ENCODE measurements around the gene LRMDA.

The LRMDA gene

GRCh38 chr10:76302481-76302880, 871.1 kb downstream of the LRMDA start:
- Histone ChIP-seq H3K27me3 (ENCODE audit: low read length) (no peaks in the 10 kb centered on the region), H3K36me3 (ENCODE audit: low read length) (no peaks in the 10 kb centered on the region), H3K9ac (ENCODE audit: low read length) (no peak overlapping the region), H3K4me2 (ENCODE audit: low read depth, low read length, poor library complexity, severe bottlenecking) (no peak overlapping the region), H3K79me2 (ENCODE audit: insufficient read depth, low read length) (no peaks in the 10 kb centered on the region), H3K9me2 (replicated peaks; ENCODE audit: insufficient read depth, low read length) (no peaks in the 10 kb centered on the region), H4K20me1 (ENCODE audit: low read depth, low read length) (no peaks in the 10 kb centered on the region), H3K27ac (ENCODE audit: low read depth, low read length) (no peak overlapping the region), H2AFZ (ENCODE audit: low read depth, low read length, severe bottlenecking) (no peak overlapping the region), H3K4me3 (ENCODE audit: insufficient read depth, low read length, poor library complexity, severe bottlenecking) (no peak overlapping the region), H3K9me3 (ENCODE audit: insufficient read depth, low read length) (no peaks in the 10 kb centered on the region), H3F3A (ENCODE audit: insufficient read depth) (no peaks in the 10 kb centered on the region)
- no peak for TF ChIP-seq EZH2phosphoT487 (conservative IDR thresholded peaks at IDR 0.05; ENCODE audit: low read length)
- TF ChIP-seq, protein P1, sequence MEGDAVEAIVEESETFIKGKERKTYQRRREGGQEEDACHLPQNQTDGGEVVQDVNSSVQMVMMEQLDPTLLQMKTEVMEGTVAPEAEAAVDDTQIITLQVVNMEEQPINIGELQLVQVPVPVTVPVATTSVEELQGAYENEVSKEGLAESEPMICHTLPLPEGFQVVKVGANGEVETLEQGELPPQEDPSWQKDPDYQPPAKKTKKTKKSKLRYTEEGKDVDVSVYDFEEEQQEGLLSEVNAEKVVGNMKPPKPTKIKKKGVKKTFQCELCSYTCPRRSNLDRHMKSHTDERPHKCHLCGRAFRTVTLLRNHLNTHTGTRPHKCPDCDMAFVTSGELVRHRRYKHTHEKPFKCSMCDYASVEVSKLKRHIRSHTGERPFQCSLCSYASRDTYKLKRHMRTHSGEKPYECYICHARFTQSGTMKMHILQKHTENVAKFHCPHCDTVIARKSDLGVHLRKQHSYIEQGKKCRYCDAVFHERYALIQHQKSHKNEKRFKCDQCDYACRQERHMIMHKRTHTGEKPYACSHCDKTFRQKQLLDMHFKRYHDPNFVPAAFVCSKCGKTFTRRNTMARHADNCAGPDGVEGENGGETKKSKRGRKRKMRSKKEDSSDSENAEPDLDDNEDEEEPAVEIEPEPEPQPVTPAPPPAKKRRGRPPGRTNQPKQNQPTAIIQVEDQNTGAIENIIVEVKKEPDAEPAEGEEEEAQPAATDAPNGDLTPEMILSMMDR (IDR thresholded peaks at IDR 0.05; ENCODE audit: insufficient read depth, low read length, poor library complexity, severe bottlenecking), result no peak

- no peaks in the 10 kb centered on the region for H3K9me2 ChIP-seq (replicated peaks; ENCODE audit: insufficient read depth, low read length)
- H3K27me3 ChIP-seq (ENCODE audit: low read length), result no peaks in the 10 kb centered on the region
- H3K27ac ChIP-seq (ENCODE audit: low read depth, low read length), result no peak overlapping the region
- H3K4me2 ChIP-seq (ENCODE audit: low read depth, low read length, poor library complexity, severe bottlenecking), result no peak overlapping the region
- TF ChIP-seq, protein P1 (IDR thresholded peaks at IDR 0.05; ENCODE audit: insufficient read depth, low read length, poor library complexity, severe bottlenecking), result no peak
- no peak for TF ChIP-seq EZH2phosphoT487 (conservative IDR thresholded peaks at IDR 0.05; ENCODE audit: low read length)
- no peaks in the 10 kb centered on the region for H3K9me3 ChIP-seq (ENCODE audit: insufficient read depth, low read length)
- no peaks in the 10 kb centered on the region for H4K20me1 ChIP-seq (ENCODE audit: low read depth, low read length)
- H3K36me3 ChIP-seq (ENCODE audit: low read length), result no peaks in the 10 kb centered on the region
- H3F3A ChIP-seq (ENCODE audit: insufficient read depth), result no peaks in the 10 kb centered on the region
- H3K79me2 ChIP-seq (ENCODE audit: insufficient read depth, low read length), result no peaks in the 10 kb centered on the region
- H2AFZ ChIP-seq (ENCODE audit: low read depth, low read length, severe bottlenecking), result no peak overlapping the region
- no peak overlapping the region for H3K9ac ChIP-seq (ENCODE audit: low read length)
- H3K4me3 ChIP-seq (ENCODE audit: insufficient read depth, low read length, poor library complexity, severe bottlenecking), result no peak overlapping the region
Measured at GRCh38 chr10:76302961-76303630, 871.7 kb downstream of the LRMDA start.

DNA sequence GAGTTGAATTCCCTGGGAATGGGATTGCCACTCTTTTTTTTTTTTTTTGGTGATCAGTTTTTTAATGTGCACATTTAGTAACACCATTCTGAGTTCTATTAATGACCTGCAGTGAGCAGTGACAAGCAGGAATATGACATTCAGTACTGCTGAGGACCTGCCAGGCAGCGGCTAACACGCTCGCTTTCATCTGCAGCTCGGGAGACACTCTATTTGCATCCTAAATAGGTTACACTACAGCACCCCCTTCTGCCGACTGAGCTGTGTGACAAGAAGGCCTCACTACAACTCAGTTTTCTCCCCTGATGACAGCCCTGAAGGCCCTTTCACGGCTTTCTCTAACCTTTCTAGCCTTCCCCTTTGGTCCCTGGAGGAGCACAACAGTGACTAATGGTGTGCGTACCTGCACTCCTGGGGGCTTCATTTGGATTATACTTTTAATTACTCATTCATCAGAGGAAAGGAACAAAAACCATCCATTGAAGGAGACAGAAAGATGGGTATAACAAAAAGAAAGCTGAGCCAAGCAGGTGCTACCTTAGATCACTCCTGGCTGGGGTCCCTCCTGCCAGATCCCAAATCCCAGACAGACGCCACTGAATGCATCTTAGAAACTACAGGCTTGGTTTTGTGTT, 872.4 kb downstream of the LRMDA start:
- Histone ChIP-seq H3K9me2 (replicated peaks; ENCODE audit: insufficient read depth, low read length) (no peaks in the 10 kb centered on the region), H3K79me2 (ENCODE audit: insufficient read depth, low read length) (no peaks in the 10 kb centered on the region), H3K36me3 (ENCODE audit: low read length) (no peaks in the 10 kb centered on the region)

More for the DNA sequence above, 872.4 kb downstream of the LRMDA start:
- no peak for TF ChIP-seq EZH2phosphoT487 (conservative IDR thresholded peaks at IDR 0.05; ENCODE audit: low read length)
- TF ChIP-seq, protein P1 (IDR thresholded peaks at IDR 0.05; ENCODE audit: insufficient read depth, low read length, poor library complexity, severe bottlenecking), result no peak
- H3K4me3 ChIP-seq (ENCODE audit: insufficient read depth, low read length, poor library complexity, severe bottlenecking), result no peak overlapping the region
- no peak overlapping the region for H2AFZ ChIP-seq (ENCODE audit: low read depth, low read length, severe bottlenecking)
- H3F3A ChIP-seq (ENCODE audit: insufficient read depth), result no peaks in the 10 kb centered on the region
- no peak overlapping the region for H3K4me2 ChIP-seq (ENCODE audit: low read depth, low read length, poor library complexity, severe bottlenecking)
- no peaks in the 10 kb centered on the region for H4K20me1 ChIP-seq (ENCODE audit: low read depth, low read length)
- no peaks in the 10 kb centered on the region for H3K9me3 ChIP-seq (ENCODE audit: insufficient read depth, low read length)
- H3K27me3 ChIP-seq (ENCODE audit: low read length), result no peaks in the 10 kb centered on the region
- H3K9ac ChIP-seq (ENCODE audit: low read length), result no peak overlapping the region
- H3K27ac ChIP-seq (ENCODE audit: low read depth, low read length), result no peak overlapping the region

Measured in SU-DHL-6 (cell line).